ENCODE measurements around the gene CROCC. TPM values are rescaled to one million over a fixed set of nuclear protein-coding genes. Genes with fewer than 3 reads are reported as not detected.

The CROCC gene
- total and polyA plus RNA-seq, 9 of the 15 experiments (the other 6 are each of a cell fraction or from before 2014, with no cell fraction given), result 0.17 to 15.4 (median 7.6) TPM

DNA sequence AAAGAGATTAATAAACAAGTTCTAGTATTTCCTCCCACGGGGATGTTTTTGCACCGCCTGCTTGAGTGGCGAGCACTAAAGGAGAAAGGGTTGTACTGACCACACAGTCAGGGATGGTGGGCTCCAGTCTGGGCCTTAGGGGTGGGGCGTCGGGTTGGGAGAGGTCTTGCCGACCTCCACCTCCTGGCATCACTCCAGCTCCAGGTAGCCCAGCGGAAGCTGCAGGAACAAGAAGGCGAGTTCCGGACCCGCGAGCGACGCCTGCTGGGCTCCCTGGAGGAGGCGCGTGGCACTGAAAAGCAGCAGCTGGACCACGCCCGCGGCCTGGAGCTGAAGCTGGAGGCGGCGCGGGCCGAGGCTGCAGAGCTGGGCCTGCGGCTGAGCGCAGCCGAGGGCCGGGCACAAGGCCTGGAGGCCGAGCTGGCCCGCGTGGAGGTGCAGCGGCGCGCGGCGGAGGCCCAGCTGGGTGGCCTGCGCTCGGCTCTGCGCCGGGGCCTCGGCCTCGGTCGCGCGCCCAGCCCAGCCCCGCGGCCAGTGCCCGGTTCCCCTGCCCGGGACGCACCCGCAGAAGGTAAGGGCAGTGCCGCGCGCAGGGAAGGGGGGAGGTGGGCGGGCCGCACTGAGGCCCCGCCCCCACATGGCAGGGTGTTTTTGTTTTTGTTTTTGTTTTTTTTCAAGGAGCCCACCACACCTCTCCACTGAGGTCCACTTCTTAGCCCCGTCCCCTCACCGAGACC is 39.0 kb downstream of the CROCC start (continued):
- TF ChIP-seq, protein P1, sequence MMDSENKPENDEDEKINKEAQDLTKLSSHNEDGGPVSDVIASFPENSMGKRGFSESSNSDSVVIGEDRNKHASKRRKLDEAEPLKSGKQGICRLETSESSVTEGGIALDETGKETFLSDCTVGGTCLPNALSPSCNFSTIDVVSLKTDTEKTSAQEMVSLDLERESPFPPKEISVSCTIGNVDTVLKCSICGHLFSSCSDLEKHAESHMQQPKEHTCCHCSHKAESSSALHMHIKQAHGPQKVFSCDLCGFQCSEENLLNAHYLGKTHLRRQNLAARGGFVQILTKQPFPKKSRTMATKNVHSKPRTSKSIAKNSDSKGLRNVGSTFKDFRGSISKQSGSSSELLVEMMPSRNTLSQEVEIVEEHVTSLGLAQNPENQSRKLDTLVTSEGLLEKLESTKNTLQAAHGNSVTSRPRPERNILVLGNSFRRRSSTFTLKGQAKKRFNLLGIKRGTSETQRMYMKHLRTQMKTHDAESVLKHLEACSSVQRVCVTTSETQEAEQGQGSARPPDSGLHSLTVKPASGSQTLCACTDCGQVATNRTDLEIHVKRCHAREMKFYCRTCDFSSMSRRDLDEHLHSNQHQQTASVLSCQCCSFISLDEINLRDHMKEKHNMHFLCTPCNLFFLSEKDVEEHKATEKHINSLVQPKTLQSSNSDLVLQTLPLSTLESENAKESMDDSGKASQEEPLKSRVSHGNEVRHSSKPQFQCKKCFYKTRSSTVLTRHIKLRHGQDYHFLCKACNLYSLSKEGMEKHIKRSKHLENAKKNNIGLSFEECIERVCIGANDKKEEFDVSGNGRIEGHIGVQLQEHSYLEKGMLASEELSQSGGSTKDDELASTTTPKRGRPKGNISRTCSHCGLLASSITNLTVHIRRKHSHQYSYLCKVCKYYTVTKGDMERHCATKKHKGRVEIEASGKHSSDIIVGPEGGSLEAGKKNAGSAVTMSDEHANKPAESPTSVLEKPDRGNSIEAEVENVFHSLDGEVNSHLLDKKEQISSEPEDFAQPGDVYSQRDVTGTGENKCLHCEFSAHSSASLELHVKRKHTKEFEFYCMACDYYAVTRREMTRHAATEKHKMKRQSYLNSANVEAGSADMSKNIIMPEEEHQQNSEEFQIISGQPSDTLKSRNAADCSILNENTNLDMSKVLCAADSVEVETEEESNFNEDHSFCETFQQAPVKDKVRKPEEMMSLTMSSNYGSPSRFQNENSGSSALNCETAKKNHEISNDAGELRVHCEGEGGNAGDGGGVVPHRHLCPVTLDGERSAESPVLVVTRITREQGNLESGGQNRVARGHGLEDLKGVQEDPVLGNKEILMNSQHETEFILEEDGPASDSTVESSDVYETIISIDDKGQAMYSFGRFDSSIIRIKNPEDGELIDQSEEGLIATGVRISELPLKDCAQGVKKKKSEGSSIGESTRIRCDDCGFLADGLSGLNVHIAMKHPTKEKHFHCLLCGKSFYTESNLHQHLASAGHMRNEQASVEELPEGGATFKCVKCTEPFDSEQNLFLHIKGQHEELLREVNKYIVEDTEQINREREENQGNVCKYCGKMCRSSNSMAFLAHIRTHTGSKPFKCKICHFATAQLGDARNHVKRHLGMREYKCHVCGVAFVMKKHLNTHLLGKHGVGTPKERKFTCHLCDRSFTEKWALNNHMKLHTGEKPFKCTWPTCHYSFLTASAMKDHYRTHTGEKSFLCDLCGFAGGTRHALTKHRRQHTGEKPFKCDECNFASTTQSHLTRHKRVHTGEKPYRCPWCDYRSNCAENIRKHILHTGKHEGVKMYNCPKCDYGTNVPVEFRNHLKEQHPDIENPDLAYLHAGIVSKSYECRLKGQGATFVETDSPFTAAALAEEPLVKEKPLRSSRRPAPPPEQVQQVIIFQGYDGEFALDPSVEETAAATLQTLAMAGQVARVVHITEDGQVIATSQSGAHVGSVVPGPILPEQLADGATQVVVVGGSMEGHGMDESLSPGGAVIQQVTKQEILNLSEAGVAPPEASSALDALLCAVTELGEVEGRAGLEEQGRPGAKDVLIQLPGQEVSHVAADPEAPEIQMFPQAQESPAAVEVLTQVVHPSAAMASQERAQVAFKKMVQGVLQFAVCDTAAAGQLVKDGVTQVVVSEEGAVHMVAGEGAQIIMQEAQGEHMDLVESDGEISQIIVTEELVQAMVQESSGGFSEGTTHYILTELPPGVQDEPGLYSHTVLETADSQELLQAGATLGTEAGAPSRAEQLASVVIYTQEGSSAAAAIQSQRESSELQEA (IDR thresholded peaks at IDR 0.05; ENCODE audit: low read depth), result no peak
- TF ChIP-seq LCOR (CRISPR knock-in tag; IDR thresholded peaks at IDR 0.05) (no peak), ZNF3 (CRISPR knock-in tag; IDR thresholded peaks at IDR 0.05) (no peak), BDP1 (IDR thresholded peaks at IDR 0.05; ENCODE audit: insufficient read depth, insufficient read length) (no peak), RFX1 (IDR thresholded peaks at IDR 0.05) (no peak), CAMTA2 (CRISPR knock-in tag; conservative IDR thresholded peaks at IDR 0.05) (no peak), DPF2 (IDR thresholded peaks at IDR 0.05) (no peak), NCOA6 (IDR thresholded peaks at IDR 0.05) (no peak), NR2C1 (IDR thresholded peaks at IDR 0.05) (no peak), NR2C1 (tag; IDR thresholded peaks at IDR 0.05) (no peak), ZNF584 (CRISPR knock-in tag; IDR thresholded peaks at IDR 0.05; ENCODE audit: low read depth) (no peak), BRCA1 (IDR thresholded peaks at IDR 0.05) (no peak), BRCA1 (CRISPR knock-in tag; IDR thresholded peaks at IDR 0.05) (no peak), OTX1 (CRISPR knock-in tag; IDR thresholded peaks at IDR 0.05) (no peak), MYNN (IDR thresholded peaks at IDR 0.05) (peak; percentile 32; the same call in 1 of the 2 replicates), MYNN (CRISPR knock-in tag; IDR thresholded peaks at IDR 0.05) (no peak), FUS (optimal IDR thresholded peaks at IDR 0.05; ENCODE audit: low read depth, low read length) (no peak), YY1 (IDR thresholded peaks at IDR 0.05; ENCODE audit: borderline replicate concordance in 1 of 3, control insufficient read depth in 1 of 3, extremely low read depth in 1 of 3, insufficient read depth in 3 of 3, insufficient read length in 1 of 3, insufficient replicate concordance in 2 of 3, low read depth in 1 of 3, low read length in 2 of 3) (peak in 1 of 3 experiments; percentile 34), EWSR1 (IDR thresholded peaks at IDR 0.05; ENCODE audit: borderline replicate concordance, low read depth, partially characterized antibody) (no peak)
- TF ChIP-seq, protein P2, sequence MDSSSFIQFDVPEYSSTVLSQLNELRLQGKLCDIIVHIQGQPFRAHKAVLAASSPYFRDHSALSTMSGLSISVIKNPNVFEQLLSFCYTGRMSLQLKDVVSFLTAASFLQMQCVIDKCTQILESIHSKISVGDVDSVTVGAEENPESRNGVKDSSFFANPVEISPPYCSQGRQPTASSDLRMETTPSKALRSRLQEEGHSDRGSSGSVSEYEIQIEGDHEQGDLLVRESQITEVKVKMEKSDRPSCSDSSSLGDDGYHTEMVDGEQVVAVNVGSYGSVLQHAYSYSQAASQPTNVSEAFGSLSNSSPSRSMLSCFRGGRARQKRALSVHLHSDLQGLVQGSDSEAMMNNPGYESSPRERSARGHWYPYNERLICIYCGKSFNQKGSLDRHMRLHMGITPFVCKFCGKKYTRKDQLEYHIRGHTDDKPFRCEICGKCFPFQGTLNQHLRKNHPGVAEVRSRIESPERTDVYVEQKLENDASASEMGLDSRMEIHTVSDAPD (CRISPR knock-in tag; IDR thresholded peaks at IDR 0.05), result no peak
